NCI-H1048 (cell line): Measurements from ENCODE around the gene NIM1K.
"Not testable (repeated sequence)": the region's sequence is repeated elsewhere in the genome, so short reads cannot be mapped to it uniquely, and the experiment has no call there.

ENCODE experiments used
- DNase-seq: peaks from one replicate; lab custom pipeline; 2025; lab: John Stamatoyannopoulos, UW

NIM1K gene

DNA sequence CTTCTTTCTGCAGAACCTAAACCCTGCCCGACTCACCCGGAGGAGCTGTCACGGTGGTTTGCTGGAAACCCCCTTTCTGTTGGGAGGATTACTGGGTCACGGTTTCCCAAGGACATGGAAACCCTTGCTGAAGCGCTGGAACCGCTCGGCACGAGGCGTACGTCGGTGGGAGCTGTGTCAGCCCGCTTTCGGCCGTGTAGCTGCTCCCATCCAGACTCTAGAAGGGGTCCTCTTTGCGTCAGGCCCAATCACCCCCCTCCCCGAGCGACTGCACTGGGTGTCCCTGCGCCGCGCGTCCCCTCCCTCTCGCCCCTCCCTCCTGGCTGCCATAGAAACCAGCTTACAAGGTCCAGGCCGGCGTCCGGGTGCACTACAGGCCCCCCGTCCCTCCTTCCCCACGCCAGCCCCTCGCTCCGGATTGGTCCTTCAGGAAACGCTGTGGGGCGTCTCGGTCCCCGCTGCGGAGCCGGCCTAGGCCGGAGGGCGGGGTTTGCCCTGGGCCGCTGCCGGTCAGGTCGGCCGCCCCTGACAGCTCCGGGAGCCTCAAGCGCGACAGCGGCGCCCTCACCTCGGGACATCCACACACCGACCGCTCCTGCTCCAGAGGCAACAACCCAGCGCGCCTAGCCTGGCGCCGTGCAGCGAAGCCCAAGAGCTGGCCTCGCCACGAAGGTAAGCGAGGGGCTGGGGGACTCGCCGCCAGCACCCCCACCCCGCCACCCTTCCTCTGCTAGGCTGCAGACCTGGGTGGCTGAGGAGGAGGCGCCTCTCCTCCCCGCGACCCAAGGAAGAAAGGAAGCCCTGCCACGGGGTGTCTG is at the start of gene NIM1K:
Gene NIM1K (plus strand): TSS at position 486 of the 818 bp plus-strand sequence. CDS start 53,551 bp downstream, outside the sequence.
- DNase-seq: no peak

- no peak for DNase-seq
These were observed 47.0 kb upstream of the NIM1K start for GRCh38 chr5:43145071-43145470.

DNA sequence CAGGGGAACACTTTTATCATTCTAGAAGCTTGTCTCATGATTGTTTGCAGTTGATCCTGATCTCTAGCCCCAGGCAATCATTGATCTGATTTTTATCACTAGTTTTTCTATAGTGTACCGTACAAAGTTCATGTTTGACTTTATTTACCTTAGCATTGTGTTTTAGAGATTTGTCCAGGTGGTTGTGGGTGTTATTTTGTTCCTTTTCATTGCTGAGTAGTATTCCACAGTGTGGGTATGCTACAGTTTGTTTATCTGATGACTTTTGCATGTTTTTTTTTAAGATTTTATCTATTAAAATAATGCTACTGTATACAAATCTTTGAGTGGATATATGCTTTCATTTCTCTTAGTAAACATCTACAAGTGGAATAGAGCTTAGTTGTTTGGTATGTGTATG is 45.1 kb upstream of the NIM1K start:
- DNase-seq: no peak

DNA sequence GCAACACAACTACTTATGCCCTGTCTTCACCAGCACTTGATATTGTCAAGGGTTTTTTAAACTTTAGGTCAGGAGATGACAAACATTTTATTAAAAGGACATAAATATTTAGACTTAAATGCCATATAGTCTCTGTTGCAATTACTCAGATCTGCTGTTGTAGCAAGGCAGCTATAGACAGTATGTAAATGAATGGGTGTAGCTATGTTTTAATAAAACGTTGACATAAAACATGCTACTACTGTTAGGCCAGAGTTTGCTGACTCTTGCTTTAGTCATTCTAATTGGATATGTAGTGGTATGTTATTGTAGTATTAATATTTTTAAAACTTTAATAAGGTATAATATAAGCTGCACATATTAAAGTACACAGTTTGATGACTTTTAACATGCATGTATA is 43.6 kb upstream of the NIM1K start:
- no peak for DNase-seq

DNA sequence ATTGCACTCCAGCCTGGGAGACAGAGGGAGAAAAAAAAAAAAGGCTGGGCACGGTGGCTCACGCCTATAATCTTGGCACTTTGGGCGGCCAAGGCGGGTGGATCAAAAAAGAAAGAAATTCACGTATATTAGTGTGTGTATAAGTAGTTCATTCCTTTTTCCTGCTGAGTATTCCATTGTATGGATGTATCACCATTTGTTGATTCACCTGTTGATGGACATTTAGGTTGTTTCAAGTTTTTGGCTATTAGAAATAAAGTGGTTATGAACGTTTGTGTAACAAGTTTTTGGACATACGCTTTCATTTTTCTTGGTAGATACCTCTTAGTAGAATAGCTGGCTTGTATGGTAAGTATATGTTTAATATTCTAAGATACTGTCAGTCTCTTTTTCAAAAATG is 42.8 kb upstream of the NIM1K start:
- DNase-seq: no peak

GRCh38 chr5:43150075-43150474 is 42.0 kb upstream of the NIM1K start:
- DNase-seq: no peak

GRCh38 chr5:43150748-43151147 is 41.3 kb upstream of the NIM1K start:
- DNase-seq: no peak

DNA sequence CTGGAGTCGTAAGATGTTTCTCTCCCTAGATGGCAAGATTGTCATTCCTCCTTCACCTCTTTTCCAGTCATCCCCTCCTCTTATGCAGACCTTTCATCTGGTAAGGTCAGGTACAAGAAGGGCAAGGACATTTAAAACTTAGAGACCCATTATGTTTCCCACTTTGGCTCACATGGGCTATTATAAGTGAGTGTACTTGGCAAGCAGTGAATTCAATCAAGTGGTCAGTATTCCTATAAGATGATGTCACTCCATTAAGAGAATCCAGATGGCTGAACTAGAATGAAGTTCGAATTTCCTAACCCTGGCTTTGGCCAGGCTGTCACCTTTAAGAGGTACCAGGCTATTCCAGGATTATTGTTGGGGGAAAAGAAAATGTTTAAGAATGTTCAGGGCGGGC is 39.1 kb upstream of the NIM1K start:
- DNase-seq: no peak

GRCh38 chr5:43154469-43154868 is 37.6 kb upstream of the NIM1K start:
- DNase-seq: no peak

GRCh38 chr5:43155394-43156096 is 36.5 kb upstream of the NIM1K start:
- DNase-seq: no peak

- no peak for DNase-seq
These were observed 35.6 kb upstream of the NIM1K start for GRCh38 chr5:43156388-43156787.

DNA sequence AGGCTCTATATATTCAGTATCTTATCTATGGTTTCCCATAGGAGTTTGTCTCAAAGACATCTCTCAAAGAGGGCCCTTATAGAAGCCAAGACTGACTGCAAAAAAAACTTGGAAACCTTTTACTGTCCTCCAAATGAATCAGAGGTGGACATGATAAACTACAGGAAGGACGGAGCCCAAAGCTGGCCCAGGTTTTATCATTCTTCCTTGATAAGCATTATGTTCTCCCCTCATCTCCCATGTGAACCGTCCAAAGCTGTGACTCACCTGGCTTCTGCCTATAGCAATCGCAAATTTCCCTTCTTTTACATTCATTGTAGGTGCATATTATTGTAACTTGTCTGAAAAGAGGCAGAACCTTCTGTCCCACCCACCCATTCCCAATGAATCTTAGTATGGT is 35.0 kb upstream of the NIM1K start:
- DNase-seq: no peak

DNA sequence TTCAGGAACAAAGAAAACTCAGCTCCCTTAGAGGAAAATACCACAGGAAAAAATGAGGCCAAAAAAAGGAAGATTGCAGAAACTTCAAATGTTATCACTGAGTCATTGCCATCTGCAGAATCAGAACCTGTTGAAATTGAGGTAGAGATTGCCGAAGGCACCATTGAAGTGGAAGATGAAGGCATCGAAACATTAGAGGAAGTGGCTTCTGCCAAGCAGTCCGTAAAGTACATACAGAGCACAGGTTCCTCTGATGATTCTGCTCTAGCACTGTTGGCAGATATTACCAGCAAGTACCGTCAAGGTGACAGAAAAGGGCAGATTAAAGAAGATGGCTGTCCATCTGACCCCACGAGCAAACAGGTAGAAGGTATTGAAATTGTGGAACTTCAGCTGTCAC is 30.8 kb upstream of the NIM1K start:
- DNase-seq: no peak

GRCh38 chr5:43164801-43165200 is 27.2 kb upstream of the NIM1K start:
- DNase-seq: not testable (repeated sequence)

GRCh38 chr5:43165323-43165722 is 26.7 kb upstream of the NIM1K start:
- DNase-seq: no peak

GRCh38 chr5:43168175-43168574 is 23.9 kb upstream of the NIM1K start:
- no peak for DNase-seq

GRCh38 chr5:43171451-43171850 is 20.6 kb upstream of the NIM1K start:
- no peak for DNase-seq

- no peak for DNase-seq
These were observed 20.1 kb upstream of the NIM1K start for GRCh38 chr5:43171926-43172325.

- no peak for DNase-seq
These were observed 19.2 kb upstream of the NIM1K start for GRCh38 chr5:43172779-43173178.

DNA sequence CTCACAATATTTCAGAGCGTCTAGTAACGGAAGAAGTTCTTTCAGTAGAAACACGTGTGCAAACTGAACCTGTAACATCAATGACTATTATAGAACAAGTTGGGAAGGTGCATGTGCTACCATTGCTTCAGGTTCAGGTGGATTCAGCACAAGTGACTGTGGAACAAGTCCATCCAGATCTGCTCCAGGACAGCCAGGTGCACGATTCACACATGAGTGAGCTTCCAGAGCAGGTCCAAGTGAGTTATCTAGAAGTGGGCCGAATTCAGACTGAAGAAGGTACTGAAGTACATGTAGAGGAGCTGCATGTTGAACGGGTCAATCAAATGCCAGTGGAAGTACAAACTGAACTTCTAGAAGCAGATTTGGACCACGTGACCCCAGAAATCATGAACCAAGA is 17.4 kb upstream of the NIM1K start:
- DNase-seq: no peak

- DNase-seq: no peak
These were observed 12.2 kb upstream of the NIM1K start for GRCh38 chr5:43179836-43180235.

DNA sequence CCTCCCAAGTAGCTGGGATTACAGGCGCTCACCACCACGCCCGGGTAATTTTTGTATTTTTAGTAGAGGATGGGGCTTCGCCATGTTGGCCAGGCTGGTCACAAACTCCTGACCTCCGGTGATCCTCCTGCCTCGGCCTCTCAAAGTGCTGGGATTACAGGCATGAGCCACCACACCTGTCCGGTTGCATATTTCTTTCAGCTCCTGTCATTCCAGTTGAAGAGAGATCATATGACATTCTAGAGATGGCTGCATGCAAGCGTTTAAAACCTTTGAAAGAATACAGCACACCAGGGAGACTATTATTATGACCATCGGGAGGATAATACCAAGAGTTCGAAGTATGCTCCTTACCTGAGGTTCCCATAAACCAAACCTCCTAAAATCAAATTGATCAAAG is 9.6 kb upstream of the NIM1K start:
- DNase-seq: no peak

GRCh38 chr5:43183101-43183500 is 8.9 kb upstream of the NIM1K start:
- not testable (repeated sequence) for DNase-seq
